ENCODE data around the gene CABCOCO1. TPM values are rescaled to one million over a fixed set of nuclear protein-coding genes. Genes with fewer than 3 reads are reported as not detected.

Gene CABCOCO1
- total RNA-seq, 2 donors from 2014 or later, result not detected

DNA sequence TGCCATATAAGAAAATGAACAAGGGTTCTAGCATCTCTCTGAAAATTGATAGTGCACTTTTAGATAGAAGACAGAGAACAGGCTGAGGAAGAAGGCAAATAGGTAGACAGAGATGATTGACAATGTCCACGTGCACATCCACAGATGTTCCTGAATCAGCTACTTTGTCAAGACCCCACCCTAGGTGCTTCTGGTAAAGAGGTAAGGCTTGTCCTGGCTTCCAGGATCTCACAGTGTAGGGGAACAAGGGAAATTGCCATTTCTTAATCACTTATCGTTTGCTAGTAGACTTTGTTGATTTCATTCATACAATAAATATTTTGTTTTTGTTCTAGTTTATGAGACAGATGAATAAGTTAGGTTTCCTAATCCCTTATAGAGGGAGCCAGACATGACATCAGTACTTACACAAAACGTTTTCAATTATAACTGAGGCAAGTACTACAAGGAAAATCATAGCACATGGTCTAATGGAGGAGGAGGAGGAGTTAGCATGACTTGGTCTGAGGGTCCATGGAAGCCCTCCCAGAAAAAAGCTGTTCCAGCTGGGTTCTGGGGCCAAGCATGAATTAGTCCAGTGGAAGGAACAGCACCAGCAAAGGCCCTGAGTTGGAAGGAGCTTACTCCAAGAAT is 122.9 kb downstream of the CABCOCO1 start:
- DNase-seq (no peak), ATAC-seq (no peak)
- Histone ChIP-seq H3K4me1 (no peaks in the 10 kb centered on the region), H3K4me3 (no peak overlapping the region), H3K9me3 (no peaks in the 10 kb centered on the region), H3K36me3 (replicated peaks in 1 of 2; ENCODE audit: insufficient read depth in 1 of 2, low read depth in 2 of 2) (no peaks in the 10 kb centered on the region), H3K27me3 (no peaks in the 10 kb centered on the region), H3K27ac (no peak overlapping the region)
- 49 to 62% methylated on average over 3 of the region's 3 CpGs for WGBS, 2 donors
- intact Hi-C loops (cut with DNase I), result no loop called here
- no peak for TF ChIP-seq POLR2A (IDR thresholded peaks at IDR 0.05)
- TF ChIP-seq, protein P1, sequence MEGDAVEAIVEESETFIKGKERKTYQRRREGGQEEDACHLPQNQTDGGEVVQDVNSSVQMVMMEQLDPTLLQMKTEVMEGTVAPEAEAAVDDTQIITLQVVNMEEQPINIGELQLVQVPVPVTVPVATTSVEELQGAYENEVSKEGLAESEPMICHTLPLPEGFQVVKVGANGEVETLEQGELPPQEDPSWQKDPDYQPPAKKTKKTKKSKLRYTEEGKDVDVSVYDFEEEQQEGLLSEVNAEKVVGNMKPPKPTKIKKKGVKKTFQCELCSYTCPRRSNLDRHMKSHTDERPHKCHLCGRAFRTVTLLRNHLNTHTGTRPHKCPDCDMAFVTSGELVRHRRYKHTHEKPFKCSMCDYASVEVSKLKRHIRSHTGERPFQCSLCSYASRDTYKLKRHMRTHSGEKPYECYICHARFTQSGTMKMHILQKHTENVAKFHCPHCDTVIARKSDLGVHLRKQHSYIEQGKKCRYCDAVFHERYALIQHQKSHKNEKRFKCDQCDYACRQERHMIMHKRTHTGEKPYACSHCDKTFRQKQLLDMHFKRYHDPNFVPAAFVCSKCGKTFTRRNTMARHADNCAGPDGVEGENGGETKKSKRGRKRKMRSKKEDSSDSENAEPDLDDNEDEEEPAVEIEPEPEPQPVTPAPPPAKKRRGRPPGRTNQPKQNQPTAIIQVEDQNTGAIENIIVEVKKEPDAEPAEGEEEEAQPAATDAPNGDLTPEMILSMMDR (IDR thresholded peaks at IDR 0.05), result no peak

DNA sequence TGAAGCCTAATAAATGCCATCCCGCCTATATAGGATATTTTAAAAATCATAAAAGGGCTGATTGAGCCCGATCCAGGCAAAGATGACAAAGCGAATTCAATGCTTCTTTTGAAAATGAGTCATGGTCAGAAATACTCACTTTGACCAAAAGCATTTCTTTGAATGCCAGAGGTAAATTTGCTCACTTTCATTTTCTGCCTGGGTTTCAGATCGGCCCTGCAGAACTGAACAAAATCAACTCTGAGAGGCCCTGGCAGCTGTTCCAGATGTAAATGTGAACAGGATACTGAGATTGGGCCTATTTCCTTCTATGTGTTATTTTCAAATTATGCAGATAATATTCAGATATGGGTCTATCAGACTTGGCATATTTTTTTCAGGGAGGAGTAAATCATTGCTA is 124.0 kb downstream of the CABCOCO1 start:
- Histone ChIP-seq H3K27me3 (no peaks in the 10 kb centered on the region), H3K4me3 (no peak overlapping the region), H3K36me3 (replicated peaks in 1 of 2; ENCODE audit: insufficient read depth in 1 of 2, low read depth in 2 of 2) (no peaks in the 10 kb centered on the region), H3K4me1 (peaks cover 4% of the 10 kb centered on the region), H3K9me3 (no peaks in the 10 kb centered on the region), H3K27ac (peak overlapping the region in 1 of 4 donors; percentile 29)
- DNase-seq (no peak), ATAC-seq (no peak)
- intact Hi-C loops (cut with DNase I), result no loop called here
- WGBS, 2 donors, result 54 to 61% methylated on average over 4 of the region's 4 CpGs
- TF ChIP-seq, protein P1 (IDR thresholded peaks at IDR 0.05), result no peak
- TF ChIP-seq POLR2A (IDR thresholded peaks at IDR 0.05), result no peak

DNA sequence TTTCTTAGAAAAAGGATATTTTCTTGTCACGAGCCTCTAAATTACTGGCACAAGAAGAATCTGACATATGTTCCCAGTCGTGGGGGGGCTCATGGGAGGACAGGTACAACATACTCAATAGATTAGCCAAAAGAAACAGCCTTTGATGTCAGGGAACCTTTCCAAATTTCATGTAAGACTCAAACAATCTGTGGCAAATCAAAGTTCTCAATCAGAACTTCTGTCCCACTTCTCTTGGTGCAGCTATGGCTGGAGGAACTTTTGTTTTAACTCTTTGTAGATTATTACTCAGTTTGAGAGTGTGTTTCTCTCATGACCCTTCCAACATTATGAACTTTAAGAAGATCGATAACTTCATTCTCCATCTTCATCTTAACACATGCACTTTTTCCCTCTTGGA is 124.4 kb downstream of the CABCOCO1 start:
- no peaks in the 10 kb centered on the region for H3K9me3 ChIP-seq
- H3K27ac ChIP-seq, result no peak overlapping the region
- H3K4me1 ChIP-seq, result peaks cover 4% of the 10 kb centered on the region
- WGBS, 2 donors, result 51 to 53% methylated on average over 3 of the region's 3 CpGs
- no peaks in the 10 kb centered on the region for H3K27me3 ChIP-seq
- intact Hi-C loops (cut with DNase I), result no loop called here
- TF ChIP-seq, protein P1 (IDR thresholded peaks at IDR 0.05), result no peak
- DNase-seq (no peak), ATAC-seq (no peak)
- no peak overlapping the region for H3K4me3 ChIP-seq
- no peaks in the 10 kb centered on the region for H3K36me3 ChIP-seq (replicated peaks in 1 of 2; ENCODE audit: insufficient read depth in 1 of 2, low read depth in 2 of 2)

DNA sequence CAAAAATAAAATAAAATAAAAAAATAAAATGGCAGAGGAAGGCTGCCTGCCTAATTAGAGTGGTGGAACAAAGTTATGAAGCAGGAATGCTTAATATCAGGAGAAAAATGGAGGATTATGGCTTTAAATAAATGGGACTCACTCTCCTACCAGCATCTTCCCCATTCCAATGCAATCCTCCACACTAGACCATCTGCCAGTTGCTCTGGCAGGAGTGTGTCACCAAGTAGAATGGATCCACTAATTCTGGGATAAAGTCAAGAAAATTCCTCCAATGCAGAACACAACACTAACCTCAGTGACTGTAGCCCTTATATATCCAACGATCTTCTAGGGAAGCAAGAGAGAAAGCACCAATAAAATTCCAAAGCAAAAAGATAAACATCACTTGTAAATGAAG is 126.3 kb downstream of the CABCOCO1 start:
- Histone ChIP-seq H3K27ac (no peak overlapping the region), H3K27me3 (no peaks in the 10 kb centered on the region), H3K36me3 (replicated peaks in 1 of 2; ENCODE audit: insufficient read depth in 1 of 2, low read depth in 2 of 2) (no peaks in the 10 kb centered on the region), H3K9me3 (no peaks in the 10 kb centered on the region), H3K4me1 (peaks cover 4% of the 10 kb centered on the region), H3K4me3 (no peak overlapping the region)
- intact Hi-C loops (cut with DNase I), result no loop called here
- no peak for DNase-seq
- ATAC-seq, result no peak
- 68 to 78% methylated on average over 1 of the region's 1 CpG for WGBS, 2 donors
- TF ChIP-seq POLR2A (IDR thresholded peaks at IDR 0.05), result no peak
- TF ChIP-seq, protein P1 (IDR thresholded peaks at IDR 0.05), result no peak

DNA sequence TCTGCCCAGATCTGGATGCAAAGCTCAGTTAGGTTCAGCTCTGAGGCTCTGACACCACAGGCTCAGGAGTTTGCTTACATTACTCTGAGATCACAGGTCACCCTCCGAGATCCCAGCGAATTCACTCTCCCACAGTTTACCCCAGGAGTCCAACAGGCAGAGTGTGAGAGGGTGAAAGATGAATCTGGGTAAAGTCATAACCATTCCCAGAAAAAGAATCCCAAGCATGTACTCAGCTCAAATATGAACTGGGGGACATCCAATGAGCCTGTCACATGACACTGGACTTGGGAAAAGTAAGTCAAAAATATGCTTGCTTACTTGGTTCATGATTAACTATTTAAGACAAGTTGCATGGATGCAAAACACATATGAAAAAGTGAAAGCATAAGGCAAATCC is 128.5 kb downstream of the CABCOCO1 start:
- TF ChIP-seq POLR2A (IDR thresholded peaks at IDR 0.05), result no peak
- TF ChIP-seq, protein P1 (IDR thresholded peaks at IDR 0.05), result no peak
- H3K27ac ChIP-seq, result no peak overlapping the region

More for the DNA sequence above, 128.5 kb downstream of the CABCOCO1 start:
- no peaks in the 10 kb centered on the region for H3K36me3 ChIP-seq (replicated peaks in 1 of 2; ENCODE audit: insufficient read depth in 1 of 2, low read depth in 2 of 2)
- H3K4me1 ChIP-seq, result peaks cover 4% of the 10 kb centered on the region
- no peak overlapping the region for H3K4me3 ChIP-seq
- WGBS, 2 donors, result 50 to 59% methylated on average over 2 of the region's 2 CpGs
- ATAC-seq (no peak), DNase-seq (no peak)
- no peaks in the 10 kb centered on the region for H3K9me3 ChIP-seq
- no peaks in the 10 kb centered on the region for H3K27me3 ChIP-seq
- intact Hi-C loops (cut with DNase I), result no loop called here

Measured in body of pancreas (tissue), 4 donors.